GM12878 (cell line): ENCODE measurements around the gene CEP83. TPM values are rescaled to one million over a fixed set of nuclear protein-coding genes. Genes with fewer than 3 reads are reported as not detected.

Experiments
- ATAC-seq: fragments of 200-7000 bp; cut with Tn5 transposase; 3 replicates; pipeline ENCODE4 v1.9.1; 2020; ENCODE audit warnings: mild to moderate bottlenecking, moderate library complexity
- BruUV-seq: library from RNA; stranded (reverse); fragments of 400-500 nt; replicated peaks from 2 replicates; lab custom pipeline; 2021; lab: Mats Ljungman, UMichigan
- CTCF ChIA-PET: fragments of 300-600 bp; sonication (Branson Sonifier 250); formaldehyde crosslinking; extraction: SDS; loops from one replicate; lab custom pipeline; 2021; ENCODE audit warnings: inconsistent platforms; lab: Yijun Ruan, JAX
- POLR2A ChIA-PET: fragments of 350-600 bp; formaldehyde crosslinking; extraction: SDS; loops from one replicate; lab custom pipeline; 2021; ENCODE audit warnings: inconsistent platforms; lab: Charles Lee
- RAD21 ChIA-PET: fragments of 300-600 bp; sonication (Branson Sonifier 250); formaldehyde crosslinking; loops from one replicate; lab custom pipeline; 2023; ENCODE audit warnings: antibody characterized with exemption; ENCODE audit not compliant: unreplicated experiment; lab: Charles Lee
- SMC1A ChIA-PET: fragments of 300-600 bp; sonication (Branson Sonifier 250); formaldehyde crosslinking; loops from one replicate; lab custom pipeline; 2023; ENCODE audit not compliant: unreplicated experiment, uncharacterized antibody; lab: Charles Lee
- DNase-seq: peaks from one replicate; pipeline ENCODE4 v3.0.0-alpha.2; 2011; ENCODE audit warnings: low read depth, low spot score
- FAIRE-seq: peaks from 3 replicates; lab custom pipeline; 2011; peaks lifted over from hg19 to GRCh38; lab: Jason Lieb, UNC
- H2AFZ ChIP-seq: 2 replicates; pipeline ENCODE4 v1.6.0; 2011; ENCODE audit warnings: low read depth, low read length, control low read depth; ENCODE audit not compliant: control insufficient read depth
- H3K27ac ChIP-seq: 2 replicates; pipeline ENCODE4 v1.5.1; 2011; ENCODE audit warnings: control low read depth; ENCODE audit not compliant: control insufficient read depth, insufficient read depth
- H3K27me3 ChIP-seq, 2 experiments: replicated peaks in 1 of 2; 2 replicates each; pipeline versions ENCODE4 v1.6.0 to v1.6.1; 2011; ENCODE audit warnings: low read length in 1 of 2; ENCODE audit not compliant: control insufficient read depth in 2 of 2, insufficient read depth in 2 of 2
- H3K36me3 ChIP-seq, 2 experiments: 2 replicates each; pipeline ENCODE4 v1.5.1; 2011; ENCODE audit warnings: low read length in 1 of 2; ENCODE audit not compliant: control insufficient read depth in 2 of 2, insufficient read depth in 2 of 2
- H3K4me1 ChIP-seq: 2 replicates; pipeline ENCODE4 v1.6.1; 2011; ENCODE audit warnings: mild to moderate bottlenecking, low read length, moderate library complexity, mixed read lengths; ENCODE audit not compliant: control insufficient read depth, insufficient read depth
- H3K4me2 ChIP-seq: 2 replicates; pipeline ENCODE4 v1.6.0; 2011; ENCODE audit warnings: control low read depth; ENCODE audit not compliant: control insufficient read depth, insufficient read depth
- H3K4me3 ChIP-seq: fragments of 200-600 bp; sonication (generic); 2 replicates; pipeline ENCODE4 v1.5.1; 2016
- H3K79me2 ChIP-seq: 2 replicates; pipeline ENCODE4 v1.6.0; 2011; ENCODE audit warnings: low read length; ENCODE audit not compliant: control insufficient read depth, insufficient read depth
- H3K9ac ChIP-seq: 2 replicates; pipeline ENCODE4 v1.8.0; 2011; ENCODE audit warnings: low read length, control low read depth, mixed read lengths; ENCODE audit not compliant: control insufficient read depth, insufficient read depth
- H3K9me3 ChIP-seq: replicated peaks from 3 replicates; pipeline ENCODE4 v1.5.1; 2011; ENCODE audit warnings: mild to moderate bottlenecking, low read length; ENCODE audit not compliant: control insufficient read depth, insufficient read depth
- H4K20me1 ChIP-seq: 2 replicates; pipeline ENCODE4 v1.6.0; 2011; ENCODE audit not compliant: control insufficient read depth, insufficient read depth
- LARP7 ChIP-seq: fragments of 450-650 bp; IDR thresholded peaks from 2 replicates; pipeline ENCODE4 v1.6.1; 2017; ENCODE audit warnings: mild to moderate bottlenecking
- NFYA ChIP-seq: IDR thresholded peaks from 2 replicates; pipeline ENCODE4 v1.6.1; 2011; ENCODE audit warnings: low read depth, mild to moderate bottlenecking, low read length, improper control_type of control experiment, borderline replicate concordance
- NR2F1 ChIP-seq: fragments of 450-650 bp; conservative IDR thresholded peaks from 2 replicates; pipeline ENCODE4 v1.6.1; 2017; ENCODE audit warnings: mild to moderate bottlenecking
- PAX8 ChIP-seq: fragments of 450-650 bp; IDR thresholded peaks from 2 replicates; pipeline ENCODE4 v1.6.1; 2017; ENCODE audit warnings: mild to moderate bottlenecking, moderate library complexity
- RB1 ChIP-seq: fragments of 450-650 bp; formaldehyde crosslinking; IDR thresholded peaks from 2 replicates; pipeline ENCODE4 v1.6.1; 2017; ENCODE audit warnings: mild to moderate bottlenecking, borderline replicate concordance
- SPI1 ChIP-seq: IDR thresholded peaks from 2 replicates; pipeline ENCODE4 v1.6.1; 2011; ENCODE audit warnings: low read depth, mild to moderate bottlenecking, low read length, moderate library complexity, borderline replicate concordance; ENCODE audit not compliant: insufficient read depth
- TAF1 ChIP-seq: IDR thresholded peaks from 2 replicates; pipeline ENCODE4 v1.6.1; 2011; ENCODE audit warnings: mild to moderate bottlenecking, low read depth, low read length, borderline replicate concordance
- TCF7 ChIP-seq: IDR thresholded peaks from 2 replicates; pipeline ENCODE4 v1.6.1; 2014; ENCODE audit warnings: antibody characterized with exemption, borderline replicate concordance
- ZNF622 ChIP-seq: fragments of 450-650 bp; IDR thresholded peaks from 2 replicates; pipeline ENCODE4 v1.6.1; 2017; ENCODE audit warnings: mild to moderate bottlenecking, inconsistent platforms
- WGBS: methylation state at CpG from one replicate; pipeline ENCODE4 v1.1.6; 2016; ENCODE audit warnings: low lambda C conversion rate; ENCODE audit not compliant: insufficient replicate concordance, insufficient coverage; ENCODE audit errors: missing lambda C conversion rate; 5-methylcytosine and 5-hydroxymethylcytosine counted together
- in situ Hi-C: fragments of 300-500 bp; cut with MboI; formaldehyde crosslinking; loops from 9 replicates; pipeline ENCODE4 v1.14.3; 2018; ENCODE audit warnings: mixed read lengths
- intact Hi-C: fragments of 100-400 bp; cut with micrococcal nuclease; formaldehyde crosslinking; loops from one replicate; pipeline ENCODE4 v1.14.2; 2022; ENCODE audit not compliant: unreplicated experiment
- polyA plus RNA-seq, 11 experiments: library from polyadenylated mRNA; depleted of rRNA in 4 of 11; unstranded in 6 of 11; stranded (reverse) in 5 of 11; fragments of >200 nt; fragmentation: Nextera tagmentation in 4 of 11; fragmentation: Illumina TruSeq in 1 of 11; extraction: Ambion mirVana in 4 of 11; extraction: Trizol in 1 of 11; gene quantifications; 1 replicate in 1 of 11; 2 replicates in 10 of 11; pipeline versions ENCODE4 v1.2.1 to v1.2.3, GENCODE V29; 2011 to 2016; ENCODE audit warnings: inconsistent platforms in 2 of 11, missing spikeins in 2 of 11, low read depth in 1 of 11
- total RNA-seq, 4 experiments: library from RNA; depleted of rRNA in 3 of 4; stranded (reverse); fragments of >200 nt in 3 of 4; fragmentation: Illumina TruSeq in 1 of 4; extraction: Trizol in 1 of 4; gene quantifications; 2 replicates each; pipeline versions ENCODE4 v1.2.1 to v1.2.3, GENCODE V29; 2013 to 2021

Gene CEP83
- total and polyA plus RNA-seq, 10 of the 15 experiments (the other 5 are each of a cell fraction or from before 2014, with no cell fraction given): 4.3 to 39.0 (median 22.5) TPM

GRCh38 chr12:94297876-94298505 lies 161.7 kb downstream of the CEP83 start:
- ATAC-seq (no peak), DNase-seq (no peak), FAIRE-seq (no peak)
- POLR2A ChIA-PET: interaction anchor here (1.5 kb wide), 1 partner anchor 27 kb away, joined by 3 read pairs; no protein-coding TSS in a partner anchor
- TF ChIP-seq LARP7 (no peak), TAF1 (no peak)
- 97% methylated on average over 2 of the region's 2 CpGs for WGBS
- no peak overlapping the region for H3K4me3 ChIP-seq
- no peak overlapping the region for H3K27ac ChIP-seq
- no peaks in the 10 kb centered on the region for H3K9me3 ChIP-seq
- RAD21 ChIA-PET: interaction anchor here (1.2 to 2.7 kb wide), 2 partner anchors 90 kb away, joined by 3 to 7 read pairs; no protein-coding TSS in a partner anchor
- no peaks in the 10 kb centered on the region for H3K27me3 ChIP-seq
- in situ Hi-C loops (no loop called here), intact Hi-C loops (no loop called here)
- no peak overlapping the region for H2AFZ ChIP-seq
- H3K79me2 ChIP-seq: no peaks in the 10 kb centered on the region
- no TSS peak for BruUV-seq
- SMC1A ChIA-PET: interaction anchor here (0.6 to 1.7 kb wide), 9 partner anchors 10 to 145 kb away, joined by 3 read pairs; no protein-coding TSS in a partner anchor
- CTCF ChIA-PET: interaction anchor here (1.0 to 1.3 kb wide), 2 partner anchors 8 to 163 kb away, joined by 3 to 6 read pairs; no protein-coding TSS in a partner anchor
- no peaks in the 10 kb centered on the region for H4K20me1 ChIP-seq
- no peak overlapping the region for H3K9ac ChIP-seq
- peaks cover 7 to 30% of the 10 kb centered on the region in 2 experiments for H3K36me3 ChIP-seq
- H3K4me1 ChIP-seq: no peaks in the 10 kb centered on the region
- no peak overlapping the region for H3K4me2 ChIP-seq

GRCh38 chr12:94297096-94297699 lies 162.5 kb downstream of the CEP83 start:
- Histone ChIP-seq H3K4me1 (no peaks in the 10 kb centered on the region), H3K9ac (no peak overlapping the region), H3K27me3 (no peaks in the 10 kb centered on the region), H3K27ac (no peak overlapping the region), H3K4me3 (no peak overlapping the region), H3K4me2 (no peak overlapping the region), H3K79me2 (no peaks in the 10 kb centered on the region), H3K9me3 (no peaks in the 10 kb centered on the region), H3K36me3 (peaks cover 7 to 26% of the 10 kb centered on the region in 2 experiments), H4K20me1 (no peaks in the 10 kb centered on the region), H2AFZ (no peak overlapping the region)
- no TSS peak for BruUV-seq
- in situ Hi-C loops (no loop called here), intact Hi-C loops (no loop called here)
- DNase-seq (no peak), ATAC-seq (no peak), FAIRE-seq (no peak)
- ChIA-PET SMC1A (interaction anchor here (0.5 to 1.6 kb wide), 4 partner anchors 16 to 147 kb away, joined by 3 read pairs; no protein-coding TSS in a partner anchor), POLR2A (no interaction called here), RAD21 (interaction anchor here (0.7 to 1.2 kb wide), 2 partner anchors 8 to 89 kb away, joined by 3 read pairs; no protein-coding TSS in a partner anchor), CTCF (interaction anchor here (1.7 kb wide), 1 partner anchor 163 kb away, joined by 5 read pairs; no protein-coding TSS in a partner anchor)
- WGBS: 69% methylated on average over 6 of the region's 6 CpGs
- no peak for TF ChIP-seq TCF7
- no peak for TF ChIP-seq ZNF622
- TF ChIP-seq SPI1: peak; percentile 33; the same call in 1 of the 2 replicates
- TF ChIP-seq NR2F1: no peak
- TF ChIP-seq PAX8: no peak
- no peak for TF ChIP-seq NFYA
- no peak for TF ChIP-seq RB1
